HepG2 (cell line): ENCODE results near the gene TMCO4. TPM values are rescaled to one million over a fixed set of nuclear protein-coding genes. Genes with fewer than 3 reads are reported as not detected.
A peak's percentile ranks its signal among the peaks of the same experiment; 100 is the strongest.

Source experiments
- RARG ChIP-seq: sonication (generic); formaldehyde crosslinking; IDR thresholded peaks from 2 replicates; pipeline ENCODE4 v1.4.0; 2020; ENCODE audit warnings: low read depth, mild to moderate bottlenecking, missing genetic modification reagents
- ZBTB20 ChIP-seq: sonication (generic); formaldehyde crosslinking; IDR thresholded peaks from 2 replicates; pipeline ENCODE4 v1.8.1; 2023; ENCODE audit warnings: missing genetic modification reagents, low read depth, mild to moderate bottlenecking, borderline replicate concordance
- polyA plus RNA-seq, 8 experiments: library from polyadenylated mRNA; depleted of rRNA in 3 of 8; stranded (reverse) in 7 of 8; unstranded in 1 of 8; fragments of >200 nt; fragmentation: Illumina TruSeq in 4 of 8; extraction: Trizol in 4 of 8; gene quantifications; 2 replicates each; pipeline versions ENCODE4 v1.2.1 to v1.2.3, GENCODE V29; 2011 to 2016; ENCODE audit warnings: low read depth in 4 of 8, missing spikeins in 1 of 8, mixed read lengths in 1 of 8; ENCODE audit not compliant: insufficient read depth in 1 of 8
- total RNA-seq, 5 experiments: library from RNA; depleted of rRNA; stranded (reverse); fragments of >200 nt; fragmentation: Illumina TruSeq; extraction: Trizol; gene quantifications; 2 replicates each; pipeline ENCODE4 v1.2.3, GENCODE V29; 2016; ENCODE audit warnings: low read depth in 1 of 5
- TF ChIP-seq, protein P1 (sequence below), 2 experiments: sonication (generic) in 1 of 2; formaldehyde crosslinking in 1 of 2; IDR thresholded peaks; 2 replicates each; pipeline versions ENCODE4 v1.4.0 to v1.6.1; 2018 to 2020; ENCODE audit warnings: missing genetic modification reagents in 2 of 2, borderline replicate concordance in 1 of 2, low read depth in 1 of 2, mild to moderate bottlenecking in 1 of 2, missing biosample characterization in 1 of 2
- TF ChIP-seq, protein P2 (sequence below): IDR thresholded peaks from 2 replicates; pipeline ENCODE4 v1.6.1; 2016; ENCODE audit warnings: missing compliant biosample characterization, missing genetic modification reagents, borderline replicate concordance
- TF ChIP-seq, protein P3 (sequence below): sonication (generic); formaldehyde crosslinking; IDR thresholded peaks from 2 replicates; pipeline ENCODE4 v1.4.0; 2020; ENCODE audit warnings: missing genetic modification reagents, borderline replicate concordance
- TF ChIP-seq, protein P4 (sequence below), 2 experiments: fragments of 450-650 bp in 1 of 2; sonication (generic) in 1 of 2; formaldehyde crosslinking in 1 of 2; IDR thresholded peaks; 2 replicates each; pipeline versions ENCODE4 v1.6.1 to v1.8.0; 2016 to 2022; ENCODE audit warnings: antibody characterized with exemption in 1 of 2, mild to moderate bottlenecking in 1 of 2, missing genetic modification reagents in 1 of 2

TMCO4 gene
- total and polyA plus RNA-seq, 2 of the 13 experiments (the other 11 are each of a cell fraction or from before 2014, with no cell fraction given) = 2.1 to 4.1 TPM

DNA sequence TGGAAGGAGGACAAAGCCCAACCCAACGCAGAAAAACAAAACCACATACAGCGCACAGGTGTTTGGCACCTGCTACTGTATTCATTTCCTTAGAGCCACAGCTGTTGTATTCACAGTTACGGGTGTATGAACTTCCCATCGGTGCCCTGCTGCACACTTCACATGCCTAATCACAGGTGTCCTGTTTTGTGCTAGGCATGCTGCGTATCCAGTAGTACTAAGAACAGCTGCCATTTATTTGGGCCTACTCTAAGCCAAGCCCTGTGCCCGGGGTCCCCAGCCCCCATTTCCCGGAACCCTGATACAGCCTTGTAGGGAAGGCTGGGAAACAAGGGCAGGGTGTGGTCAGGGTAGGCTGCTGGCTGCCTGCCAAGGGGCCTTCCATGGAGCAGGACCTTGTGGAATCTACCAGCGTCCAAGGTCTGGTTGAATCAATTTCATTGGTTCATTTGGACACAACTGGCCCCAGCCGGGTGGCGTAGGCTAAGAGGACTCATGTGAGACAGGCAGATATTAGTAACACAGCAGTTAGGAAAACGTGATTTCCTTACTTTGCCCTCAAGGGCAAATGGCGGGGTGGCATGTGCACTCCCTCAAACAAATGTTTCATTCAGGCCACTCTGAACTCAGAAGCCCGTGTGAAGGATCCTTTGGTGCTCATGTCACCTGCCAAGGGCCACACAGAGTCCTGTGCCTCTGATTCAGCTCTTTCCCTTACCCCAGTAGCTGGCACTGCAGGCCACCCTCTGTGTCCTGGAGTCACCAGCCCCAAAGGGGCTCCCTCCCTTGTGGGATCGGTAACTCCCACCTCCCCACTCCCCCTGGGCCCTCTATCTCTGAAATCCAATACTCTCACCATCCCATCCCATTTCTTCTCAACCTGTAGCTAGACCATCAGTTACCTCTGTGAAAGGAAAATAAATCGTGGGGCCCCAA lies 16.4 kb upstream of the TMCO4 start (continued):
- TF ChIP-seq, protein P1, sequence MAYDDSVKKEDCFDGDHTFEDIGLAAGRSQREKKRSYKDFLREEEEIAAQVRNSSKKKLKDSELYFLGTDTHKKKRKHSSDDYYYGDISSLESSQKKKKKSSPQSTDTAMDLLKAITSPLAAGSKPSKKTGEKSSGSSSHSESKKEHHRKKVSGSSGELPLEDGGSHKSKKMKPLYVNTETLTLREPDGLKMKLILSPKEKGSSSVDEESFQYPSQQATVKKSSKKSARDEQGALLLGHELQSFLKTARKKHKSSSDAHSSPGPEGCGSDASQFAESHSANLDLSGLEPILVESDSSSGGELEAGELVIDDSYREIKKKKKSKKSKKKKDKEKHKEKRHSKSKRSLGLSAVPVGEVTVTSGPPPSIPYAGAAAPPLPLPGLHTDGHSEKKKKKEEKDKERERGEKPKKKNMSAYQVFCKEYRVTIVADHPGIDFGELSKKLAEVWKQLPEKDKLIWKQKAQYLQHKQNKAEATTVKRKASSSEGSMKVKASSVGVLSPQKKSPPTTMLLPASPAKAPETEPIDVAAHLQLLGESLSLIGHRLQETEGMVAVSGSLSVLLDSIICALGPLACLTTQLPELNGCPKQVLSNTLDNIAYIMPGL (CRISPR knock-in tag; IDR thresholded peaks at IDR 0.05; ENCODE audit: borderline replicate concordance in 1 of 2, low read depth in 1 of 2) = peak in 1 of 2 experiments; percentile 18; a peak in 1 of 4 replicates
- TF ChIP-seq, protein P2, sequence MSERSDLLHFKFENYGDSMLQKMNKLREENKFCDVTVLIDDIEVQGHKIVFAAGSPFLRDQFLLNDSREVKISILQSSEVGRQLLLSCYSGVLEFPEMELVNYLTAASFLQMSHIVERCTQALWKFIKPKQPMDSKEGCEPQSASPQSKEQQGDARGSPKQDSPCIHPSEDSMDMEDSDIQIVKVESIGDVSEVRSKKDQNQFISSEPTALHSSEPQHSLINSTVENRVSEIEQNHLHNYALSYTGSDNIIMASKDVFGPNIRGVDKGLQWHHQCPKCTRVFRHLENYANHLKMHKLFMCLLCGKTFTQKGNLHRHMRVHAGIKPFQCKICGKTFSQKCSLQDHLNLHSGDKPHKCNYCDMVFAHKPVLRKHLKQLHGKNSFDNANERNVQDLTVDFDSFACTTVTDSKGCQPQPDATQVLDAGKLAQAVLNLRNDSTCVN (CRISPR knock-in tag) = no peak
- TF ChIP-seq RARG = no peak
- TF ChIP-seq, protein P3, sequence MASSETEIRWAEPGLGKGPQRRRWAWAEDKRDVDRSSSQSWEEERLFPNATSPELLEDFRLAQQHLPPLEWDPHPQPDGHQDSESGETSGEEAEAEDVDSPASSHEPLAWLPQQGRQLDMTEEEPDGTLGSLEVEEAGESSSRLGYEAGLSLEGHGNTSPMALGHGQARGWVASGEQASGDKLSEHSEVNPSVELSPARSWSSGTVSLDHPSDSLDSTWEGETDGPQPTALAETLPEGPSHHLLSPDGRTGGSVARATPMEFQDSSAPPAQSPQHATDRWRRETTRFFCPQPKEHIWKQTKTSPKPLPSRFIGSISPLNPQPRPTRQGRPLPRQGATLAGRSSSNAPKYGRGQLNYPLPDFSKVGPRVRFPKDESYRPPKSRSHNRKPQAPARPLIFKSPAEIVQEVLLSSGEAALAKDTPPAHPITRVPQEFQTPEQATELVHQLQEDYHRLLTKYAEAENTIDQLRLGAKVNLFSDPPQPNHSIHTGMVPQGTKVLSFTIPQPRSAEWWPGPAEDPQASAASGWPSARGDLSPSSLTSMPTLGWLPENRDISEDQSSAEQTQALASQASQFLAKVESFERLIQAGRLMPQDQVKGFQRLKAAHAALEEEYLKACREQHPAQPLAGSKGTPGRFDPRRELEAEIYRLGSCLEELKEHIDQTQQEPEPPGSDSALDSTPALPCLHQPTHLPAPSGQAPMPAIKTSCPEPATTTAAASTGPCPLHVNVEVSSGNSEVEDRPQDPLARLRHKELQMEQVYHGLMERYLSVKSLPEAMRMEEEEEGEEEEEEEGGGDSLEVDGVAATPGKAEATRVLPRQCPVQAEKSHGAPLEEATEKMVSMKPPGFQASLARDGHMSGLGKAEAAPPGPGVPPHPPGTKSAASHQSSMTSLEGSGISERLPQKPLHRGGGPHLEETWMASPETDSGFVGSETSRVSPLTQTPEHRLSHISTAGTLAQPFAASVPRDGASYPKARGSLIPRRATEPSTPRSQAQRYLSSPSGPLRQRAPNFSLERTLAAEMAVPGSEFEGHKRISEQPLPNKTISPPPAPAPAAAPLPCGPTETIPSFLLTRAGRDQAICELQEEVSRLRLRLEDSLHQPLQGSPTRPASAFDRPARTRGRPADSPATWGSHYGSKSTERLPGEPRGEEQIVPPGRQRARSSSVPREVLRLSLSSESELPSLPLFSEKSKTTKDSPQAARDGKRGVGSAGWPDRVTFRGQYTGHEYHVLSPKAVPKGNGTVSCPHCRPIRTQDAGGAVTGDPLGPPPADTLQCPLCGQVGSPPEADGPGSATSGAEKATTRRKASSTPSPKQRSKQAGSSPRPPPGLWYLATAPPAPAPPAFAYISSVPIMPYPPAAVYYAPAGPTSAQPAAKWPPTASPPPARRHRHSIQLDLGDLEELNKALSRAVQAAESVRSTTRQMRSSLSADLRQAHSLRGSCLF (CRISPR knock-in tag) = no peak
- TF ChIP-seq, protein P4, sequence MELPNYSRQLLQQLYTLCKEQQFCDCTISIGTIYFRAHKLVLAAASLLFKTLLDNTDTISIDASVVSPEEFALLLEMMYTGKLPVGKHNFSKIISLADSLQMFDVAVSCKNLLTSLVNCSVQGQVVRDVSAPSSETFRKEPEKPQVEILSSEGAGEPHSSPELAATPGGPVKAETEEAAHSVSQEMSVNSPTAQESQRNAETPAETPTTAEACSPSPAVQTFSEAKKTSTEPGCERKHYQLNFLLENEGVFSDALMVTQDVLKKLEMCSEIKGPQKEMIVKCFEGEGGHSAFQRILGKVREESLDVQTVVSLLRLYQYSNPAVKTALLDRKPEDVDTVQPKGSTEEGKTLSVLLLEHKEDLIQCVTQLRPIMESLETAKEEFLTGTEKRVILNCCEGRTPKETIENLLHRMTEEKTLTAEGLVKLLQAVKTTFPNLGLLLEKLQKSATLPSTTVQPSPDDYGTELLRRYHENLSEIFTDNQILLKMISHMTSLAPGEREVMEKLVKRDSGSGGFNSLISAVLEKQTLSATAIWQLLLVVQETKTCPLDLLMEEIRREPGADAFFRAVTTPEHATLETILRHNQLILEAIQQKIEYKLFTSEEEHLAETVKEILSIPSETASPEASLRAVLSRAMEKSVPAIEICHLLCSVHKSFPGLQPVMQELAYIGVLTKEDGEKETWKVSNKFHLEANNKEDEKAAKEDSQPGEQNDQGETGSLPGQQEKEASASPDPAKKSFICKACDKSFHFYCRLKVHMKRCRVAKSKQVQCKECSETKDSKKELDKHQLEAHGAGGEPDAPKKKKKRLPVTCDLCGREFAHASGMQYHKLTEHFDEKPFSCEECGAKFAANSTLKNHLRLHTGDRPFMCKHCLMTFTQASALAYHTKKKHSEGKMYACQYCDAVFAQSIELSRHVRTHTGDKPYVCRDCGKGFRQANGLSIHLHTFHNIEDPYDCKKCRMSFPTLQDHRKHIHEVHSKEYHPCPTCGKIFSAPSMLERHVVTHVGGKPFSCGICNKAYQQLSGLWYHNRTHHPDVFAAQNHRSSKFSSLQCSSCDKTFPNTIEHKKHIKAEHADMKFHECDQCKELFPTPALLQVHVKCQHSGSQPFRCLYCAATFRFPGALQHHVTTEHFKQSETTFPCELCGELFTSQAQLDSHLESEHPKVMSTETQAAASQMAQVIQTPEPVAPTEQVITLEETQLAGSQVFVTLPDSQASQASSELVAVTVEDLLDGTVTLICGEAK (IDR thresholded peaks at IDR 0.05) = no peak
- TF ChIP-seq, protein P4 (CRISPR knock-in tag; IDR thresholded peaks at IDR 0.05) = no peak
- TF ChIP-seq ZBTB20 (CRISPR knock-in tag) = no peak
